ENCODE measurements around the gene CCDC141.

Gene CCDC141

GRCh38 chr2:178828486-178828881, 221.5 kb downstream of the CCDC141 start:
- Mint-ChIP-seq H3K36me3 (ENCODE audit: insufficient read depth) (no peaks in the 10 kb centered on the region), H3K9me3 (no peaks in the 10 kb centered on the region), H3K4me1 (ENCODE audit: low read depth in 2 of 2) (no peaks in the 10 kb centered on the region), H3K27me3 (no peaks in the 10 kb centered on the region), H3K4me3 (no peak overlapping the region), H3K27ac (no peak overlapping the region)
- no peak for DNase-seq
- no peak for ATAC-seq (replicated peaks)

- Mint-ChIP-seq H3K27me3 (no peaks in the 10 kb centered on the region), H3K9me3 (no peaks in the 10 kb centered on the region), H3K27ac (no peak overlapping the region), H3K4me1 (ENCODE audit: low read depth in 2 of 2) (no peaks in the 10 kb centered on the region), H3K36me3 (ENCODE audit: insufficient read depth) (no peaks in the 10 kb centered on the region), H3K4me3 (no peak overlapping the region)
- DNase-seq (no peak), ATAC-seq (replicated peaks) (no peak)
Observed at GRCh38 chr2:178827739-178828485, 222.0 kb downstream of the CCDC141 start.

- Mint-ChIP-seq H3K4me3 (no peak overlapping the region), H3K9me3 (no peaks in the 10 kb centered on the region), H3K36me3 (ENCODE audit: insufficient read depth) (no peaks in the 10 kb centered on the region), H3K4me1 (ENCODE audit: low read depth in 2 of 2) (no peaks in the 10 kb centered on the region), H3K27ac (no peak overlapping the region), H3K27me3 (no peaks in the 10 kb centered on the region)
- DNase-seq (no peak), ATAC-seq (replicated peaks) (no peak)
Observed at GRCh38 chr2:178827111-178827510, 222.8 kb downstream of the CCDC141 start.

DNA sequence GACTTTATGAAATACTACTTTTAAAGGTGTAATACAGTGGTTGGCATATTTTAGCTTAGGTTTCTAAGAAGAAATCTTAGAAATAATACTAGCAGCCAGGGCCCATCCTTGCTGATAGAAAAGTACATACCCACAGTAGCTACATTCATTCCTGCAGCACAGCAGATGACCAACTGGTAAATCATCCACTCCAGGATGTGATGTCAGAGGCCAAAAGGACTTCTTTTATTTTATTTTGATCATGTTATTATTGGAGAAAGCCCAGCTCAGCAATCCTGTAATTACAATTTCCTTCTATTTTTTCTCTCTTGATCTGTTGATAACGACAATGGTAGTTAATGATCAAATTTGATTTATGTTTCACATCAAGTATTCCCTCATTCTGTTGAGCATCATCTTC, 224.8 kb downstream of the CCDC141 start:
- H3K4me1 Mint-ChIP-seq (ENCODE audit: low read depth in 2 of 2), result no peaks in the 10 kb centered on the region
- H3K9me3 Mint-ChIP-seq, result no peaks in the 10 kb centered on the region
- ATAC-seq (replicated peaks) (no peak), DNase-seq (no peak)
- H3K27ac Mint-ChIP-seq, result no peak overlapping the region
- H3K27me3 Mint-ChIP-seq, result no peaks in the 10 kb centered on the region
- no peaks in the 10 kb centered on the region for H3K36me3 Mint-ChIP-seq (ENCODE audit: insufficient read depth)
- no peak overlapping the region for H3K4me3 Mint-ChIP-seq

- Mint-ChIP-seq H3K9me3 (no peaks in the 10 kb centered on the region), H3K4me3 (no peak overlapping the region)
Observed at GRCh38 chr2:178824181-178824580, 225.8 kb downstream of the CCDC141 start.

DNA sequence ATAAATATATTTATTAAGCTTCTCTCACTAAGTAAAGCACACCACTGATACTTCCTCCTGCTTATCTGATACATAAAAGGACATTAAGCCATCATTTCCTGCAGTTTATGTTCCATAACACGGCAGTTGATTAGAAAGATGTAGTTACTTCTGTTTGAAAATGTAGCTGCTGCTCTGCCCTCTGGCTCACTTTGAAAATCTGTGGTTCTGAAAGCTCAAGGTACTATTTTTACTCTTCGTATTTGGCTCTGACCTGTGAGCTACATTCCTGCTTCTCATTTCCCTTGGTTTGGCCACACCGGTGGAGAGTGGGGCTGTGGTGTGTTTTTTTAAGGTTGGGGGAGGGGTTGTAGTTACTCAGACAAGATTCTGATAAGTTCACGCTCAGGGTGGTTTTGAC, 229.9 kb downstream of the CCDC141 start:
- DNase-seq (no peak), ATAC-seq (replicated peaks) (no peak)
- H3K9me3 Mint-ChIP-seq, result no peaks in the 10 kb centered on the region
- peaks cover 0 to 3% of the 10 kb centered on the region in 2 donors for H3K4me1 Mint-ChIP-seq (ENCODE audit: low read depth in 2 of 2)
- H3K4me3 Mint-ChIP-seq, result no peak overlapping the region
- H3K36me3 Mint-ChIP-seq (ENCODE audit: insufficient read depth), result no peaks in the 10 kb centered on the region
- peaks cover 0 to 5% of the 10 kb centered on the region in 2 donors for H3K27me3 Mint-ChIP-seq
- H3K27ac Mint-ChIP-seq, result no peak overlapping the region

More at GRCh38 chr2:178824181-178824580, 225.8 kb downstream of the CCDC141 start:
- Mint-ChIP-seq H3K27me3 (no peaks in the 10 kb centered on the region), H3K4me1 (ENCODE audit: low read depth in 2 of 2) (peaks cover 0 to 3% of the 10 kb centered on the region in 2 donors), H3K27ac (no peak overlapping the region), H3K36me3 (ENCODE audit: insufficient read depth) (no peaks in the 10 kb centered on the region)
- ATAC-seq (replicated peaks) (no peak), DNase-seq (no peak)

DNA sequence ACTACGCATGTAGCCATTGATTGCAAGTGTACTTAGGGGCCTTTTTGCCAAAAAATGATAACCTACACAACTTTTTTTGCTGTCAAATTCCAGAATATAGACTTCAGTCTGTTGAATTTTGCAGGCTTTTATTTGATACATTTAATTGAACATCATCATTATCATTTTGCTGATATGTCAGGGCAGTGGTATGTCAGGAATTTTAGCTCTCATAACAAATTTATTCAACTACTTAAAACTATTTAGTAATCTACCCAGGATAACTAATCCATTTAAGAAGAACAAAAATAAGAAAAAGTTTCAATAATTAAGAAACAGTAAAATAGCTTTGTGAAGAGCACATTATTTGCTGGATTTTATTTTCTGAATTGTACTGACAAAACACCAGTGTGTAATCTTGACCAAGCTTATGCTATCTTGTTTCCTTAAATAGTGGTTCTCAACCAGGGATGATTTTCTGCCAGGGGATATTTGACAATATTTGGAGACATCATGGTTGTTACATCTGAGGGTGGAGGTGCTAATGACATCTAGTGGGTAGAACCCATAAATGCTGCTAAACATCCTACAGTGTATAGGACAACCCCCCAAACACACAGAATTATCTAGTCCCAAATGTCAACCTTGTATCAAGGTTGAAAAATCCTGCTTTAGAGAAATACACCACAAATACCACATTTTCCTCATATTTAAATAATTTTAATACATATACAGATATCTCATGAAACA, 230.6 kb downstream of the CCDC141 start:
- H3K27me3 Mint-ChIP-seq, result peaks cover 0 to 5% of the 10 kb centered on the region in 2 donors
- no peaks in the 10 kb centered on the region for H3K36me3 Mint-ChIP-seq (ENCODE audit: insufficient read depth)
- peaks cover 0 to 3% of the 10 kb centered on the region in 2 donors for H3K4me1 Mint-ChIP-seq (ENCODE audit: low read depth in 2 of 2)
- ATAC-seq (replicated peaks) (no peak), DNase-seq (no peak)
- H3K9me3 Mint-ChIP-seq, result no peaks in the 10 kb centered on the region
- no peak overlapping the region for H3K27ac Mint-ChIP-seq
- H3K4me3 Mint-ChIP-seq, result no peak overlapping the region

DNA sequence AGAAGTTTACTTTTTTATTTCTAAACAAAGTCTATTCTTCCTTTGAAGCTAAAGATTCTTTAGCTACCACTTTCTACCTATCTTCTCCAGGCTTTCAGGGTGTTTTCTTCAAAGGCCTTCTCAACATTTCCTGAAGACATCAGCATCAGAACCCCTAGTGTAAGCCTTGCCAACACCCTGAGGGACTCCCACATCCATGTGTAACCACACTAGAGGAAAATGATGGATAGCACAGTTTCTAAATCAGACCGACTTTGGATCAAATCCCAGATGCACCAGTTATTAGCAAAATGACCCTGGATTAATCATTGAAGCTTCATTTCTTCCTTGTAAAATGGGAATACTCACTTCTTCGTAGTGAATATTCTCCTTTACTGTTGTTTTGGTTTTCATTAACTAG, 238.0 kb downstream of the CCDC141 start:
- no peak overlapping the region for H3K27ac Mint-ChIP-seq

GRCh38 chr2:178811045-178811444, 238.9 kb downstream of the CCDC141 start:
- DNase-seq (no peak), ATAC-seq (replicated peaks) (no peak)
- H3K4me1 Mint-ChIP-seq (ENCODE audit: low read depth in 2 of 2), result no peaks in the 10 kb centered on the region
- no peaks in the 10 kb centered on the region for H3K27me3 Mint-ChIP-seq
- no peak overlapping the region for H3K27ac Mint-ChIP-seq
- H3K36me3 Mint-ChIP-seq (ENCODE audit: insufficient read depth), result no peaks in the 10 kb centered on the region
- no peak overlapping the region for H3K4me3 Mint-ChIP-seq
- H3K9me3 Mint-ChIP-seq, result peaks cover 0 to 2% of the 10 kb centered on the region in 2 donors

More for the DNA sequence above, 238.0 kb downstream of the CCDC141 start:
- DNase-seq (no peak), ATAC-seq (replicated peaks) (no peak)
- H3K4me1 Mint-ChIP-seq (ENCODE audit: low read depth in 2 of 2), result no peaks in the 10 kb centered on the region
- H3K4me3 Mint-ChIP-seq, result no peak overlapping the region
- H3K36me3 Mint-ChIP-seq (ENCODE audit: insufficient read depth), result no peaks in the 10 kb centered on the region
- H3K9me3 Mint-ChIP-seq, result peaks cover 0 to 2% of the 10 kb centered on the region in 2 donors
- no peaks in the 10 kb centered on the region for H3K27me3 Mint-ChIP-seq

DNA sequence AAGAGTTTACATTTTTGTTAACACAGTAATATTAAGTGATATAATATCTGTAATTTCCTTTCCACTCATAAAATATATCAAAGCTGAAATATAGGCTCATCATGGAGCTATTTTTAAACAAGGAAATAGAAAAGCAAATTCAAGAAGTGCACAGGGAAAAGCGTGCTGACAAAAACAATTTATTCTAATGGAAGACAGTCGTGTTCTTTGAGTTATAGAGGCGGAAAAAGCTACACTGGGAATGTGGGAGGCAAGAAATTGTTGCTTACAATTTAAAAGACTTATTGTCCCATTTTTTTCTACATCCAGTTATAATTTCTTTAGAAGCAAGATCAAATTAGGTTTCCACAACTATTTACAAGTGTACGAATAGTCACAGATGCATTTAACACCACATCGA, 239.5 kb downstream of the CCDC141 start:
- Mint-ChIP-seq H3K4me1 (ENCODE audit: low read depth in 2 of 2) (no peaks in the 10 kb centered on the region), H3K36me3 (ENCODE audit: insufficient read depth) (no peaks in the 10 kb centered on the region), H3K4me3 (no peak overlapping the region), H3K9me3 (peaks cover 0 to 2% of the 10 kb centered on the region in 2 donors), H3K27me3 (no peaks in the 10 kb centered on the region), H3K27ac (no peak overlapping the region)
- ATAC-seq (replicated peaks), result no peak
- no peak for DNase-seq

- H3K36me3 Mint-ChIP-seq (ENCODE audit: insufficient read depth), result no peaks in the 10 kb centered on the region
- H3K4me1 Mint-ChIP-seq (ENCODE audit: low read depth in 2 of 2), result no peaks in the 10 kb centered on the region
- no peak for DNase-seq
- no peak within 1 kb of the TSS for H3K27ac Mint-ChIP-seq
- peaks cover 0 to 1% of the 10 kb centered on the region in 2 donors for H3K9me3 Mint-ChIP-seq
- H3K4me3 Mint-ChIP-seq, result no peak within 1 kb of the TSS
- ATAC-seq (replicated peaks), result no peak
- no peaks in the 10 kb centered on the region for H3K27me3 Mint-ChIP-seq
Observed at GRCh38 chr2:178807227-178808008, 242.5 kb downstream of the CCDC141 start, which contains the start of gene TTN. TTN (minus strand) TSS chr2:178807423; CDS start chr2:178804642, 2,781 bp downstream.

DNA sequence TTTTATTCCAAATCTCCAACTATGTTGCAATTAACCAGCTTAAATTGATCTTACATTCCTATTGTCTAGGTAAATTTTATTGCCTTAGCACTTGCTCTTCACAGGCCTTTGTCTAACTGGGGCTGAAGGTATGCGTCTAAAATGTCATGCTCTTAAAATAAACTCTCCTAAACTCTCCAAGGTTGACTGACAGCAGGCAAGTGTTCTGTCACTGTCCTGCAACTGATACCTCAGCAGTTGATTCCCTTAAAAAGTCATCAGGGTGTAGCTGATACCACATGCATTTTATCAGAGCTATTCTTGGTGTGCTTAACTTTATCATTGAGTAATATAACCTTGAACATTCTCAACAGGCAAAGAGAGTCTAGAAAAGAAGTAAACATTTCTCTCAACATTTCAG, 243.4 kb downstream of the CCDC141 start:
- Mint-ChIP-seq H3K36me3 (ENCODE audit: insufficient read depth) (no peaks in the 10 kb centered on the region), H3K9me3 (no peaks in the 10 kb centered on the region), H3K27ac (no peak overlapping the region), H3K4me1 (ENCODE audit: low read depth in 2 of 2) (no peaks in the 10 kb centered on the region), H3K4me3 (no peak overlapping the region), H3K27me3 (no peaks in the 10 kb centered on the region)
- no peak for ATAC-seq (replicated peaks)
- DNase-seq, result no peak

- no peaks in the 10 kb centered on the region for H3K27me3 Mint-ChIP-seq
Observed at GRCh38 chr2:178805457-178805856, 244.5 kb downstream of the CCDC141 start.

More at GRCh38 chr2:178805457-178805856, 244.5 kb downstream of the CCDC141 start:
- no peak for ATAC-seq (replicated peaks)
- no peak overlapping the region for H3K4me3 Mint-ChIP-seq
- H3K36me3 Mint-ChIP-seq (ENCODE audit: insufficient read depth), result no peaks in the 10 kb centered on the region
- no peaks in the 10 kb centered on the region for H3K9me3 Mint-ChIP-seq
- no peak overlapping the region for H3K27ac Mint-ChIP-seq
- no peaks in the 10 kb centered on the region for H3K4me1 Mint-ChIP-seq (ENCODE audit: low read depth in 2 of 2)
- no peak for DNase-seq
